DMS53 treated with DMSO at 0.1 percent for 48 hours (cell line): Measurements from ENCODE around the gene FLNC.

Experiments used
- DNase-seq: peaks from one replicate; lab custom pipeline; 2025; ENCODE audit not compliant: unreplicated experiment; lab: John Stamatoyannopoulos, UW

The FLNC gene

DNA sequence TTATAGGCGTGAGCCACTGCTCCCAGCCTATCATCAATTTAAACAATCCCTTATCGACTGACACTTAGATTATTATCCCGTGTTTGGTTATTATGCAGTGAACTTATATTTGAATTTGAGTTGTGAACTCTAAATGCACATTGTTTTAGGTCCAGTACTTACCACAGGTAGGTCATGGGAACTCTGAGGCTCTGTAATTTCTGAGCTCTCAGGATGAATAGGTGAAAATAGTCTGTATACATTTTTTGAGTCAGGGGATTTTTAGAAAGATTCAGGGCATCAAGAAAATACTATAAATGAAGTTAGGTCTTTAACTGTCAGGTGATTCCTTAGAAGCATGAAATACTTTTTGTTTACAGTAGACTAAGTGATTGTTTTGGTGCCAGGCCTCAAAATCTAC lies 29.6 kb upstream of the FLNC start:
- no peak for DNase-seq

DNA sequence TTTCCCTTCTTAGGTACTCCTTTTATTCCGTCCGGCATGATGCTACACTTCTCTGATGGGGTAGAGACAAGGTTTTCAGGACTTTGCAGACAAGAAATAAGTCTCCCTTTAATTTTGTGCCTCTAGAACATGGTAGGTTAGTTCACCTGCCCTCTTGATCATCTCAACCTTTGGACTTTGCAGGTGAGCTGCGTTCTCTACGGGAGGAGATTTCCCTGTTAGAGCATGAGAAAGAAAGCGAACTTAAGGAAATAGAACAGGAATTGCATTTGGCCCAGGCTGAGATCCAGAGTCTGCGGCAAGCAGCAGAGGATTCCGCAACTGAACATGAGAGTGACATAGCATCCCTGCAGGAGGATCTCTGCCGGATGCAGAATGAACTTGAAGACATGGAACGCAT lies 29.2 kb upstream of the FLNC start:
- no peak for DNase-seq

DNA sequence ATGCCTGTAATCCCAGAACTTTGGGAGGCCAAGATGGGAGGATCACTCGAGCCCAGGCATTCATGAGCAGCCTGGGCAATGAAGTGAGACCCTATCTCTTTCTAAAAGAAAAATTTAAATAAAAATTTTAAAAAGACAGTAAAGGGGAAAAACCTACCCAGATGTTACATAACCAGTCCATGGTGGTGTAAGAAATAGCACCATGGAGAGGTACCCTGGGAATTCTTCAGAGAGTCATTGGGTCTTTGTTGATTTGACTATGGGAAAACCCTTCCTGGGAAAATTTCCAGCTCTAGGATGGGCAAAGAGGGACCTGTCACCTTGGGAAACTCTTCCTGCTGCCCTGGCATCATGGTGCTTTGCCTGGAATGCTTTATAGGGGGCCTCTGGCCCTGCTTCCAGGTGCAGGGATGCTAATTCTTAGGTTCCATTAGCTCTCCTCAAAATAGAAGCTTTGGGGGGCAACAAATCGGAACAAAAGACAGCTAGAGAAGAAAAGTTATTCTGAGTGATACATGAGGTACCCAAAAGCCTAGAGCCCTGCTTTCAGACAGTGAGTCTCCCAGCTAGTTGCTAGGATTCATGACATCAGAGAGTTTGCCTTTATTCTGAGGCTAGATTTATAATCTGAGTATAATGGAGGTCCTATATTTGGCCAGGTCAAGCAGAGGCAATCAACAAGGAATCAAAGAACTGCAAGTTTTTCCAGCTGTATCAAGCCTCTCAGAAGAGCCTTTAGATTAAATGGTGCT lies 28.4 kb upstream of the FLNC start:
- DNase-seq, result no peak

- DNase-seq, result no peak
These were observed 25.7 kb upstream of the FLNC start for GRCh38 chr7:128804484-128804883.

- DNase-seq, result no peak
These were observed 25.0 kb upstream of the FLNC start for GRCh38 chr7:128805225-128805624.

DNA sequence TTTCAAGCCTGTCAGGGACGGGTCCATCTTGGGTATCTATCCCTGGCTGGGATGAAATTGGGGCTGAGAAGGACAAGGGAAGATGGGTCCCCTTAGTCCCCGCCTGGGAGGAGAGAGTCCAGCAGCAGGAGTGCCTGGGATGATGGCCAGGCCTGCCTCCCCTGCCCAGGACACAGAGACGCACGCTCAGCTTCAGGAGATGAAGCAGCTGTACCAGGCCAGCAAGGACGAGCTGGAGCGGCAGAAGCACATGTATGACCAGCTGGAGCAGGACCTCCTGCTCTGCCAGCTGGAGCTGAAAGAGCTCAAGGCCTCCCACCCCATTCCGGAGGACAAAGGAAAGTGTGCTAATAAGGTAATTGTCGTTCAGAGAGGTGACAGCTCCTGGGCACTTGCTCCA lies 23.0 kb upstream of the FLNC start:
- no peak for DNase-seq

GRCh38 chr7:128809363-128809762 lies 20.8 kb upstream of the FLNC start:
- no peak for DNase-seq

GRCh38 chr7:128810473-128810872 lies 19.7 kb upstream of the FLNC start:
- DNase-seq, result no peak

- no peak for DNase-seq
These were observed 19.2 kb upstream of the FLNC start for GRCh38 chr7:128810997-128811396.

GRCh38 chr7:128811631-128812430 lies 18.4 kb upstream of the FLNC start:
- no peak for DNase-seq

- DNase-seq, result no peak
These were observed 17.6 kb upstream of the FLNC start for GRCh38 chr7:128812514-128813168.

DNA sequence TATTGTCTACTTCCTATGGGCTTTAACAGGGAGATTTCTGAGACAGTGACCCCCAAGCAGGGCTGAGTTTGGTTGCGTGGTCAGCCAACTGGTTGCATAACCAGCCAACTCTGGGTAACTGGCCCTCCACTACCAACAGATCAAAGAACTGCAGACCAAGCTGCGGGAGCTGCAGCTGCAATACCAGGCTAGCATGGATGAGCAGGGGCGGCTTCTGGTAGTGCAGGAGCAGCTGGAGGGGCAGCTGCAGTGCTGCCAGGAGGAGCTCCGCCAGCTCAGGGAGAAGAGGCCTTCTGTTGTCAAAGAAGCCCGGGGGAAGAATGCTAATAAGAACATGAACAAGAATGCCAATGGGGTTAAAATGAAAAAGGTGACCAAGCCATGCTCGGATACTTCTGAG lies 15.7 kb upstream of the FLNC start:
- no peak for DNase-seq

DNA sequence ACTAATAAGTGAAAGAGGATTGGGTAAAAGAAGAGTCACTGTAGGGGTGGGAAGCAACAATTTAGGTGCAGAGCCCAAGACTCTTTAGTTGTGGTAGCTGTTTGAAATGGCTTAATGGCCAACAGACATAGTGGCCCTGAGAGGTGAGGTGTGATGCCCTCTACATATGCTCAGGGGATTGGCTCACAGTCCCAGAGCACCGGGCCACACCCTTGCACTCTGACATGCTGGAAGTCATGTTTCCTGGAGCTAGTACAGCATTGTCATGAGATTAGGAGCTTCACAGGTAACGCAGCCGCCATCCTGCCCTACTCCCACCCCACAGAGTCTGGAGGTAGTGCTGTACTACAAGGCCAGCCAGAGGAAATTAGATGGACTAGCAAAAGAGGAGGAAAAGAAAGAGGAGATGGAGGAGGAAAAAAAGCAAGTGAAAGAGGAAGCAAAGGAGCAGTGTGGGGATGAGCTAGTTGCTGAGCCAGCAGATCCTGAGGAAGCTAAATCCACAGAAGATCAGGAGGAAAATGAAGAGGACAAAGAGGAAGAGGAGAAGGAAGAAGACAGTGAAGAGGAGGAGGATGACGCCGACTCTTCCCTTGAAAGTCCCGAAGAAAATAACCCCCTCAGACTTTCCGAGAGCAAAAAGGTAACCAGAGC lies 14.8 kb upstream of the FLNC start:
- DNase-seq, result no peak

DNA sequence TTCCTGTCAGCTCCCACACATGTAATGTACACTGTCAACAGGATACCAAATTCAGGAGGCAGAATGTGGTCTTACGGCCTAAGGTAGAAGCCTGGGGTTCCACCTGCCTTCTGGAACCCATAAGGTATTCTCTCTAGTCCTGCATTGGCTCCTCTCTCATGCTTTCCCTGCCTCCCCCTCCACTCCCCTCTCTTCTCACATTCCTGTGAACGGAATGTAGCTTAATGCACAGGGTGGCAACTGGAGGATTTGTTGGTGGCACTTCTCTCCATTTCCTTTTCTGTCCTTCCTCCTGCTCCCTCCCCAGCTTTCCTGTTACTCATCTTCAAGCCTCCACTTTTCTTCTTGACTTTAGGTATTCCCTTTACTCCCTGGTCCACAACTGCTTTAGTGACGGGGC lies 11.5 kb upstream of the FLNC start:
- no peak for DNase-seq

- no peak for DNase-seq
These were observed 8.5 kb upstream of the FLNC start for GRCh38 chr7:128821724-128822123.

GRCh38 chr7:128826512-128826911 lies 3.7 kb upstream of the FLNC start:
- no peak for DNase-seq

DNA sequence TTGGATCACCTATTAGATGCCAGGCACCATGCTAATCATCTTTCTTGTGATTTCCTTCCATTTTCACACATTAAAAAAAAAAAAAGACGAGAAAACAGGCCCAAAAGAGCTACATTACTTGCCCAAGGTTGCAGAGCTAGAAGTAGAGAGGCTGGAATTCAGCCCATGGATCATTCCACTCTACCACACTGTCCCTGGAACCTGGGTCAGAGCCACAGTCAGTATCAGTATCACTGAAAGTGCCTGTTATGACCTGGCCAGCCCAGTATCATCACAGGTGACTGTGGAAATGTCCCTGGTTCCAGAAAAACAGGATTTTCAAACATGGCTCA lies 3.3 kb upstream of the FLNC start:
- no peak for DNase-seq

GRCh38 chr7:128827248-128827958 lies 2.8 kb upstream of the FLNC start:
- no peak for DNase-seq

DNA sequence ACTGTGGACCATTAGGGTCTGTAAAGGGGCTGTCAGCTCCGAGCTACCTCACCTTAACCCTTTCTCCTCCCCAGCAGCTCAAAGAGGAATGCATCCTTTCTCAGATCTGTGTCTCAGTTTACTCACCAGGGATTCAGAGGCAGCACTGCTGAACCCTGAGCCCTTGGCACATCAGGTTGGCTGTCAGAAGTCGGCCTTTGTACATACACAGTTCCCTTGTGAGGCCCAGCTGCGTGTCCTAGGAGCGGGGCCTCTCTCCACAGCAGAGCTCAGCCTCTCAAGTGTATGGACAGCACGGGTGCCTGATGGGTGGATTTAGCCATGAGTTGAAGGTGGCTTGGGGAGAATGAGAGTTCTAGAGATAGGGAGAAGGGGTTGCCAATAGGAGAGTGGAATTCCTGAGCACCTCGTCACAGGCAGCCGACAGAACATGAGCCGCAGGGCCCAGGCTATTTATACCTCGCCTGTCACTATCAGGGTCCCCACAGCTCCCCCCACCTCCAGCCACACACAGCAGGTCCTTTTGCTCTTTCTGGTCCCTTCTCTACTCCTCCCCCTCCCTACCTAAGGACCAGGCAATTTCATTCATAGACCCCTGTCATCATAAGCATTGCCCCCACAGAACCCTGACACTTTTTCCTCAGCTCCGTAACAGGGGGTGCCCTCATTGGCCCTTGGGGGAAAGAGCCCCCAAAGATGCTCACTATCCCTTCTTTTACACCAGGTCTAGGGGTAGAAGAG lies 2.1 kb upstream of the FLNC start:
- DNase-seq, result no peak

DNA sequence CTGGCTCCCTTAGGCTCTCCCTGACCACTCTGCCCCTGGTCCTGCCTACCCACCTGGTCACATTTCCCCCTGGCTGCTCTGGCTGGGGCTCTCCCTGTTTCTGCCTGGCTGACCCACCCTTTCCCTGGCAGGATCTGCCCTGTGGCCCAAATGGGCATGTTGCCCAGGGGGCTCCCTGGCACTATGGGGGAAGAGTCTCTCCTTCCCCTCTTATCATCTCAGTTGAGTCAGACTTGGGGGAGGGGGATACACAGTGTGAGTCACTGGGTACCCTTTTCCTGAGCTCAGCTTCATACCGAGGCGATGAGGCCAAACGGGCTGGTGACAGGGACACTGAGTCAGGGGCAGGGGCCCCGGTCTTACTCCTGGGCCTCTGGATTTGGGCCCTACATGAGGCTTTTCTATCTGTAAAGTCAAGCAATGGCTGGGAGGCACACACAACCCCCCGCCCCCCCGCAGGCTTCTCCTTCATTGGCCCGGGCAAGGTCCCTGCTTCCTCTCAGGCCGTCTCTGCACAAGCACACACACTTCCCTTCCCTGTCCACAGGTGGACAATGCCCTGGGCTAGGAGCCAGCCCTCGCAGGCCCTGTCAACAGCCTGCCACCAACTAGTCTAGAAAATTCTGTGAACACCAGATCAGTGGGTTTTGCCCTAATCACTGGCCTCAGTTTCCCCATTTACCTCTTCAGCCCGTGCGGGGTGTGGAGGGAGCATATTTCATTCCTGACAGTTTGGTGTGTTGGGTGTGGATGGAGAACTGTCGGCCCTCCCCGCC lies 627 bp upstream of the FLNC start:
- DNase-seq, result peak; percentile 13
